K562 (cell line): ENCODE results near the gene TXNIP. TPM values are rescaled to one million over a fixed set of nuclear protein-coding genes. Genes with fewer than 3 reads are reported as not detected.

Experiments
- BHLHE40 ChIP-seq: IDR thresholded peaks from 2 replicates; pipeline ENCODE4 v1.6.1; 2011; ENCODE audit warnings: low read length, improper control_type of control experiment
- C11orf30 ChIP-seq: fragments of 450-650 bp; IDR thresholded peaks from 2 replicates; pipeline ENCODE4 v1.6.1; 2016; ENCODE audit warnings: low read depth, mild to moderate bottlenecking
- CSDE1 ChIP-seq, 2 experiments: fragments of 450-650 bp; IDR thresholded peaks; 2 replicates each; pipeline ENCODE4 v1.6.1; 2016; ENCODE audit warnings: mild to moderate bottlenecking in 1 of 2
- CTCF ChIP-seq, 3 experiments: IDR thresholded peaks in 2 of 3; conservative IDR thresholded peaks in 1 of 3; 2 replicates each; pipeline ENCODE4 v1.5.1; 2011 to 2012; ENCODE audit warnings: low read length in 3 of 3, mild to moderate bottlenecking in 3 of 3, control low read depth in 2 of 3, improper control_type of control experiment in 1 of 3, inconsistent platforms in 1 of 3, low read depth in 1 of 3, mixed read lengths in 1 of 3, moderate library complexity in 1 of 3; ENCODE audit not compliant: insufficient read depth in 2 of 3
- ESRRA ChIP-seq: fragments of 450-650 bp; IDR thresholded peaks from 2 replicates; pipeline ENCODE4 v1.6.1; 2014; ENCODE audit warnings: low read depth, mild to moderate bottlenecking, moderate library complexity, borderline replicate concordance
- FOXJ3 ChIP-seq: sonication (generic); formaldehyde crosslinking; IDR thresholded peaks from 2 replicates; pipeline ENCODE4 v1.4.0; 2020; ENCODE audit warnings: mild to moderate bottlenecking, missing genetic modification reagents
- GTF2E2 ChIP-seq: fragments of 200-800 bp; sonication (Bioruptor generic); IDR thresholded peaks from 2 replicates; pipeline ENCODE4 v1.6.1; 2016; ENCODE audit warnings: missing genetic modification characterization, missing compliant biosample characterization
- HMBOX1 ChIP-seq: sonication (generic); IDR thresholded peaks from 2 replicates; pipeline ENCODE4 v1.6.1; 2016
- ID3 ChIP-seq, 2 experiments: fragments of 250-450 bp in 1 of 2; fragments of 450-650 bp in 1 of 2; sonication (Bioruptor Pico) in 1 of 2; IDR thresholded peaks; 2 replicates each; pipeline versions ENCODE4 v1.6.1 to v1.8.0; 2016 to 2021; ENCODE audit warnings: mild to moderate bottlenecking in 2 of 2, moderate library complexity in 2 of 2, missing compliant biosample characterization in 1 of 2, missing genetic modification characterization in 1 of 2
- L3MBTL2 ChIP-seq: fragments of 450-650 bp; IDR thresholded peaks from 2 replicates; pipeline ENCODE4 v1.6.1; 2016; ENCODE audit warnings: mild to moderate bottlenecking, moderate library complexity
- MECOM ChIP-seq: fragments of 250-450 bp; sonication (Bioruptor Pico); IDR thresholded peaks from 2 replicates; pipeline ENCODE4 v1.8.0; 2022; ENCODE audit warnings: inconsistent platforms
- NFRKB ChIP-seq: fragments of 450-650 bp; IDR thresholded peaks from 2 replicates; pipeline ENCODE4 v1.6.1; 2016; ENCODE audit warnings: low read depth
- POLR2AphosphoS5 ChIP-seq: IDR thresholded peaks from 2 replicates; pipeline ENCODE4 v1.6.1; 2011; ENCODE audit warnings: mild to moderate bottlenecking, low read depth, low read length, moderate library complexity; ENCODE audit not compliant: control insufficient read depth, insufficient read depth
- RAD51 ChIP-seq: fragments of 450-650 bp; IDR thresholded peaks from 2 replicates; pipeline ENCODE4 v1.7.1; 2016; ENCODE audit warnings: low read depth, mild to moderate bottlenecking, borderline replicate concordance
- SMARCA4 ChIP-seq: fragments of 450-650 bp; IDR thresholded peaks from 2 replicates; pipeline ENCODE4 v1.6.1; 2016
- TAF1 ChIP-seq: IDR thresholded peaks from 2 replicates; pipeline ENCODE4 v1.6.1; 2011; ENCODE audit warnings: mild to moderate bottlenecking, low read length, moderate library complexity; ENCODE audit not compliant: insufficient read depth, control insufficient read depth, severe bottlenecking; ENCODE audit errors: extremely low read depth
- TRIM25 ChIP-seq: fragments of 450-650 bp; IDR thresholded peaks from 2 replicates; pipeline ENCODE4 v1.7.0; 2016; ENCODE audit warnings: borderline replicate concordance
- ZBTB8A ChIP-seq: fragments of 450-650 bp; IDR thresholded peaks from 2 replicates; pipeline ENCODE4 v1.6.1; 2018; ENCODE audit warnings: mild to moderate bottlenecking, moderate library complexity; ENCODE audit not compliant: partially characterized antibody
- ZNF263 ChIP-seq: sonication (generic); formaldehyde crosslinking; IDR thresholded peaks from 2 replicates; pipeline ENCODE4 v1.8.0; 2022; ENCODE audit warnings: mild to moderate bottlenecking, missing genetic modification reagents, borderline replicate concordance
- ZNF395 ChIP-seq: fragments of 200-800 bp; sonication (Bioruptor generic); IDR thresholded peaks from 2 replicates; pipeline ENCODE4 v1.6.1; 2017; ENCODE audit warnings: missing genetic modification characterization, missing compliant biosample characterization
- ZNF507 ChIP-seq: conservative IDR thresholded peaks from 2 replicates; pipeline ENCODE4 v1.6.1; 2017; ENCODE audit warnings: missing genetic modification characterization, missing compliant biosample characterization
- ZNF707 ChIP-seq: fragments of 250-450 bp; sonication (Bioruptor Pico); conservative IDR thresholded peaks from 2 replicates; pipeline ENCODE4 v1.8.0; 2022; ENCODE audit warnings: inconsistent platforms, mild to moderate bottlenecking, moderate library complexity
- polyA plus RNA-seq, 8 experiments: library from polyadenylated mRNA; depleted of rRNA in 4 of 8; stranded (reverse) in 5 of 8; unstranded in 3 of 8; fragments of >200 nt; fragmentation: Nextera tagmentation in 2 of 8; fragmentation: Illumina TruSeq in 1 of 8; extraction: Ambion mirVana in 2 of 8; extraction: Trizol in 1 of 8; gene quantifications; 2 replicates each; pipeline versions ENCODE4 v1.2.1 to v1.2.3, GENCODE V29; 2011 to 2014; ENCODE audit warnings: inconsistent platforms in 1 of 8, missing spikeins in 1 of 8
- total RNA-seq, 7 experiments: library from RNA; depleted of rRNA in 6 of 7; stranded (reverse); fragments of >200 nt in 6 of 7; fragmentation: Illumina TruSeq in 2 of 7; extraction: Trizol in 2 of 7; gene quantifications; 2 replicates each; pipeline versions ENCODE4 v1.2.1 to v1.2.3, GENCODE V29; 2011 to 2021; ENCODE audit warnings: low replicate concordance in 1 of 7

The TXNIP gene
- total and polyA plus RNA-seq, 9 of the 15 experiments (the other 6 are each of a cell fraction or from before 2014, with no cell fraction given), result 120 to 499 (median 257) TPM

- TF ChIP-seq ZNF707, result no peak
- TF ChIP-seq ZNF263 (CRISPR knock-in tag), result no peak
- TF ChIP-seq ESRRA, result peak; percentile 67; the same call in 1 of the 2 replicates
- no peak for TF ChIP-seq NFRKB
- TF ChIP-seq ZNF507, result no peak
- TF ChIP-seq FOXJ3, result no peak
- TF ChIP-seq CTCF (IDR thresholded peaks at IDR 0.05 in 2 of 3, conservative IDR thresholded peaks at IDR 0.05 in 1 of 3; ENCODE audit: insufficient read depth in 2 of 3, low read depth in 1 of 3, low read length in 3 of 3), result no peak
- no peak for TF ChIP-seq CSDE1 (IDR thresholded peaks at IDR 0.05)
- TF ChIP-seq L3MBTL2, result peak; percentile 9; the same call in 1 of the 2 replicates
- no peak for TF ChIP-seq HMBOX1
- no peak for TF ChIP-seq TAF1
- TF ChIP-seq ZBTB8A, result no peak
- TF ChIP-seq ID3 (CRISPR knock-in tag; IDR thresholded peaks at IDR 0.05), result no peak
- no peak for TF ChIP-seq ID3 (tag; IDR thresholded peaks at IDR 0.05)
- TF ChIP-seq SMARCA4, result peak; percentile 40; the same call in 1 of the 2 replicates
- no peak for TF ChIP-seq POLR2AphosphoS5
- TF ChIP-seq ZNF395 (CRISPR knock-in tag), result no peak
- no peak for TF ChIP-seq MECOM (CRISPR knock-in tag)
- no peak for TF ChIP-seq TRIM25
- no peak for TF ChIP-seq C11orf30
- TF ChIP-seq RAD51, result no peak
- TF ChIP-seq GTF2E2, result 0 out of 2 replicates have a peak, but pooled peaks have one; percentile 18
- no peak for TF ChIP-seq BHLHE40
Observed at GRCh38 chr1:145985129-145985501, 11.3 kb downstream of the TXNIP start (continued).
